Activated naive CD4-positive, alpha-beta T cell treated with anti-CD3 and anti-CD28 coated beads, Interleukin-2, amount 50 U/mL, for 24 hours (primary cell): Measurements from ENCODE around the gene RCL1.
"Not testable (repeated sequence)": the region's sequence is repeated elsewhere in the genome, so short reads cannot be mapped to it uniquely, and the experiment has no call there.

Experiments used
- H3K27ac Mint-ChIP-seq: one replicate; pipeline ENCODE4 v1.8.0; 2021; ENCODE audit warnings: mild to moderate bottlenecking, mixed read lengths
- H3K27me3 Mint-ChIP-seq: one replicate; pipeline ENCODE4 v1.8.0; 2021; ENCODE audit warnings: mixed read lengths
- H3K36me3 Mint-ChIP-seq: one replicate; pipeline ENCODE4 v1.8.0; 2021; ENCODE audit warnings: mixed read lengths
- H3K4me1 Mint-ChIP-seq: one replicate; pipeline ENCODE4 v1.8.0; 2021; ENCODE audit warnings: mixed read lengths
- H3K4me3 Mint-ChIP-seq: one replicate; pipeline ENCODE4 v1.8.0; 2021; ENCODE audit warnings: mild to moderate bottlenecking, mixed read lengths
- H3K9me3 Mint-ChIP-seq: one replicate; pipeline ENCODE4 v1.8.0; 2021; ENCODE audit warnings: mixed read lengths

Gene RCL1

GRCh38 chr9:4864234-4864661 lies 71.5 kb downstream of the RCL1 start:
- Mint-ChIP-seq H3K4me1 (peaks cover 13% of the 10 kb centered on the region), H3K9me3 (no peaks in the 10 kb centered on the region), H3K4me3 (no peak overlapping the region), H3K27ac (peak overlapping the region; percentile 19), H3K27me3 (no peaks in the 10 kb centered on the region), H3K36me3 (peaks cover 19% of the 10 kb centered on the region)

- peaks cover 13% of the 10 kb centered on the region for H3K4me1 Mint-ChIP-seq
- H3K27me3 Mint-ChIP-seq: no peaks in the 10 kb centered on the region
- H3K4me3 Mint-ChIP-seq: no peak overlapping the region
- H3K9me3 Mint-ChIP-seq: no peaks in the 10 kb centered on the region
- H3K36me3 Mint-ChIP-seq: peaks cover 19% of the 10 kb centered on the region
- H3K27ac Mint-ChIP-seq: no peak overlapping the region
Observed at GRCh38 chr9:4864698-4865097, 72.0 kb downstream of the RCL1 start.

GRCh38 chr9:4865681-4866080 lies 72.9 kb downstream of the RCL1 start:
- Mint-ChIP-seq H3K4me1 (peaks cover 13% of the 10 kb centered on the region), H3K27ac (no peak overlapping the region), H3K9me3 (no peaks in the 10 kb centered on the region), H3K27me3 (no peaks in the 10 kb centered on the region), H3K4me3 (no peak overlapping the region), H3K36me3 (peaks cover 15% of the 10 kb centered on the region)

GRCh38 chr9:4866239-4866969 lies 73.7 kb downstream of the RCL1 start:
- Mint-ChIP-seq H3K36me3 (peaks cover 14% of the 10 kb centered on the region), H3K4me1 (peaks cover 13% of the 10 kb centered on the region), H3K27ac (no peak overlapping the region), H3K9me3 (no peaks in the 10 kb centered on the region), H3K4me3 (no peak overlapping the region), H3K27me3 (no peaks in the 10 kb centered on the region)

- Mint-ChIP-seq H3K4me3 (no peak overlapping the region), H3K4me1 (no peaks in the 10 kb centered on the region), H3K27me3 (no peaks in the 10 kb centered on the region), H3K27ac (no peak overlapping the region), H3K9me3 (no peaks in the 10 kb centered on the region), H3K36me3 (peaks cover 14% of the 10 kb centered on the region)
Observed at GRCh38 chr9:4873066-4873465, 80.3 kb downstream of the RCL1 start.

GRCh38 chr9:4875559-4875958 lies 82.8 kb downstream of the RCL1 start:
- Mint-ChIP-seq H3K4me1 (no peaks in the 10 kb centered on the region), H3K27ac (no peak overlapping the region), H3K9me3 (no peaks in the 10 kb centered on the region), H3K36me3 (peaks cover 15% of the 10 kb centered on the region), H3K4me3 (no peak overlapping the region), H3K27me3 (no peaks in the 10 kb centered on the region)

GRCh38 chr9:4879115-4879558 lies 86.4 kb downstream of the RCL1 start:
- H3K27ac Mint-ChIP-seq: no peak overlapping the region
- H3K4me3 Mint-ChIP-seq: no peak overlapping the region
- H3K36me3 Mint-ChIP-seq: peaks cover 22% of the 10 kb centered on the region
- no peaks in the 10 kb centered on the region for H3K27me3 Mint-ChIP-seq
- no peaks in the 10 kb centered on the region for H3K4me1 Mint-ChIP-seq
- H3K9me3 Mint-ChIP-seq: no peaks in the 10 kb centered on the region

- no peak overlapping the region for H3K27ac Mint-ChIP-seq
- H3K4me1 Mint-ChIP-seq: no peaks in the 10 kb centered on the region
- peaks cover 11% of the 10 kb centered on the region for H3K36me3 Mint-ChIP-seq
- H3K9me3 Mint-ChIP-seq: no peaks in the 10 kb centered on the region
- H3K27me3 Mint-ChIP-seq: no peaks in the 10 kb centered on the region
- H3K4me3 Mint-ChIP-seq: no peak overlapping the region
Observed at GRCh38 chr9:4883326-4883873, 90.7 kb downstream of the RCL1 start.

GRCh38 chr9:4886698-4887097 lies 94.0 kb downstream of the RCL1 start:
- no peaks in the 10 kb centered on the region for H3K27me3 Mint-ChIP-seq
- H3K36me3 Mint-ChIP-seq: peaks cover 9% of the 10 kb centered on the region
- H3K9me3 Mint-ChIP-seq: no peaks in the 10 kb centered on the region
- no peak overlapping the region for H3K27ac Mint-ChIP-seq
- H3K4me1 Mint-ChIP-seq: no peaks in the 10 kb centered on the region
- H3K4me3 Mint-ChIP-seq: no peak overlapping the region

- H3K36me3 Mint-ChIP-seq: peaks cover 9% of the 10 kb centered on the region
- no peaks in the 10 kb centered on the region for H3K27me3 Mint-ChIP-seq
- no peak overlapping the region for H3K27ac Mint-ChIP-seq
- no peak overlapping the region for H3K4me3 Mint-ChIP-seq
- H3K9me3 Mint-ChIP-seq: no peaks in the 10 kb centered on the region
- H3K4me1 Mint-ChIP-seq: no peaks in the 10 kb centered on the region
Observed at GRCh38 chr9:4887556-4887955, 94.8 kb downstream of the RCL1 start.

GRCh38 chr9:4890242-4890641 lies 97.5 kb downstream of the RCL1 start:
- peaks cover 6% of the 10 kb centered on the region for H3K36me3 Mint-ChIP-seq
- H3K9me3 Mint-ChIP-seq: no peaks in the 10 kb centered on the region
- no peak overlapping the region for H3K4me3 Mint-ChIP-seq
- no peaks in the 10 kb centered on the region for H3K4me1 Mint-ChIP-seq
- H3K27me3 Mint-ChIP-seq: no peaks in the 10 kb centered on the region
- no peak overlapping the region for H3K27ac Mint-ChIP-seq

GRCh38 chr9:4890929-4891328 lies 98.2 kb downstream of the RCL1 start:
- H3K4me1 Mint-ChIP-seq: no peaks in the 10 kb centered on the region

GRCh38 chr9:4891674-4892073 lies 98.9 kb downstream of the RCL1 start:
- Mint-ChIP-seq H3K27me3 (no peaks in the 10 kb centered on the region), H3K4me3 (no peak overlapping the region), H3K4me1 (no peaks in the 10 kb centered on the region), H3K9me3 (no peaks in the 10 kb centered on the region), H3K27ac (no peak overlapping the region), H3K36me3 (peaks cover 5% of the 10 kb centered on the region)

More at GRCh38 chr9:4890929-4891328, 98.2 kb downstream of the RCL1 start:
- no peaks in the 10 kb centered on the region for H3K27me3 Mint-ChIP-seq
- peaks cover 6% of the 10 kb centered on the region for H3K36me3 Mint-ChIP-seq
- H3K9me3 Mint-ChIP-seq: no peaks in the 10 kb centered on the region
- no peak overlapping the region for H3K27ac Mint-ChIP-seq
- H3K4me3 Mint-ChIP-seq: no peak overlapping the region

- Mint-ChIP-seq H3K27ac (no peak overlapping the region), H3K36me3 (peaks cover 7% of the 10 kb centered on the region), H3K9me3 (no peaks in the 10 kb centered on the region), H3K4me3 (no peak overlapping the region), H3K4me1 (no peaks in the 10 kb centered on the region), H3K27me3 (no peaks in the 10 kb centered on the region)
Observed at GRCh38 chr9:4892501-4893194, 99.9 kb downstream of the RCL1 start.

GRCh38 chr9:4894076-4894475 lies 101.3 kb downstream of the RCL1 start:
- peaks cover under 1% of the 10 kb centered on the region for H3K9me3 Mint-ChIP-seq
- peaks cover 14% of the 10 kb centered on the region for H3K36me3 Mint-ChIP-seq
- no peak overlapping the region for H3K27ac Mint-ChIP-seq
- H3K27me3 Mint-ChIP-seq: no peaks in the 10 kb centered on the region
- H3K4me3 Mint-ChIP-seq: no peak overlapping the region
- no peaks in the 10 kb centered on the region for H3K4me1 Mint-ChIP-seq

GRCh38 chr9:4899853-4900252 lies 107.1 kb downstream of the RCL1 start:
- not testable (repeated sequence) for H3K27me3 Mint-ChIP-seq, H3K27ac Mint-ChIP-seq, H3K9me3 Mint-ChIP-seq, H3K4me1 Mint-ChIP-seq, H3K4me3 Mint-ChIP-seq
- peaks cover 18% of the 10 kb centered on the region for H3K36me3 Mint-ChIP-seq
